T-cell (primary cell): Measurements from ENCODE around the gene RAB23. TPM values are rescaled to one million over a fixed set of nuclear protein-coding genes. Genes with fewer than 3 reads are reported as not detected.

Experiments used
- ATAC-seq, 4 experiments: fragments of 200-7000 bp in 3 of 4; fragments of 150-1000 bp in 1 of 4; cut with Tn5 transposase; replicated peaks in 1 of 4; 1 replicate in 3 of 4; 2 replicates in 1 of 4; pipeline ENCODE4 v1.10.0; 2021; ENCODE audit warnings: moderate library complexity in 3 of 4, mild to moderate bottlenecking in 2 of 4, moderate number of reproducible peaks in 1 of 4
- CTCF ChIA-PET, 2 donors: fragments of 300-600 bp; sonication (Branson Sonifier 250); formaldehyde crosslinking; loops; one replicate each; lab custom pipeline; 2022; ENCODE audit warnings: antibody characterized with exemption in 2 of 2; lab: Charles Lee
- POLR2A ChIA-PET, 2 donors: fragments of 300-600 bp; sonication (Branson Sonifier 250); formaldehyde crosslinking; loops; one replicate each; lab custom pipeline; 2022; ENCODE audit warnings: antibody characterized with exemption in 2 of 2; lab: Charles Lee
- DNase-seq, 35 experiments: peaks; one replicate each; pipeline versions ENCODE4 v3.0.0 to v3.0.0-alpha.2; 2013 to 2023
- H3K27ac ChIP-seq: one replicate; pipeline ENCODE4 v1.5.1; 2013; ENCODE audit warnings: low read length
- H3K27me3 ChIP-seq, 2 experiments: replicated peaks in 1 of 2; 1 replicate in 1 of 2; 2 replicates in 1 of 2; pipeline versions ENCODE4 v1.6.1 to v1.7.0; 2013; ENCODE audit warnings: low read length in 1 of 2, mixed read lengths in 1 of 2; ENCODE audit not compliant: control insufficient read depth in 2 of 2, insufficient read depth in 2 of 2; ENCODE audit errors: extremely low read depth in 1 of 2
- H3K36me3 ChIP-seq, 2 donors: 1 replicate in 1 of 2; 2 replicates in 1 of 2; pipeline versions ENCODE4 v1.6.1 to v1.7.0; 2013; ENCODE audit warnings: low read length in 1 of 2; ENCODE audit not compliant: control insufficient read depth in 2 of 2, insufficient read depth in 1 of 2; ENCODE audit errors: extremely low read depth in 1 of 2
- H3K4me1 ChIP-seq, 2 experiments: 1 replicate in 1 of 2; 2 replicates in 1 of 2; pipeline versions ENCODE4 v1.6.1 to v1.7.0; 2013; ENCODE audit warnings: low read length in 2 of 2, mixed read lengths in 1 of 2; ENCODE audit not compliant: insufficient read depth in 2 of 2, control insufficient read depth in 1 of 2; ENCODE audit errors: extremely low read depth in 1 of 2
- H3K4me3 ChIP-seq, 2 donors: 1 replicate in 1 of 2; 2 replicates in 1 of 2; pipeline versions ENCODE4 v1.5.1 to v1.7.0; 2013; ENCODE audit warnings: mild to moderate bottlenecking in 2 of 2, low read length in 1 of 2, moderate library complexity in 1 of 2; ENCODE audit not compliant: control insufficient read depth in 1 of 2; ENCODE audit errors: extremely low read depth in 1 of 2
- H3K9me3 ChIP-seq: 2 replicates; pipeline ENCODE4 v1.7.0; 2013
- H3K27ac Mint-ChIP-seq, 2 donors: one replicate each; pipeline ENCODE4 v1.8.0; 2020 to 2021; ENCODE audit warnings: mild to moderate bottlenecking in 2 of 2, mixed read lengths in 2 of 2
- H3K27me3 Mint-ChIP-seq, 2 donors: one replicate each; pipeline ENCODE4 v1.8.0; 2021 to 2022; ENCODE audit warnings: mixed read lengths in 2 of 2
- H3K36me3 Mint-ChIP-seq: one replicate; pipeline ENCODE4 v1.8.0; 2021; ENCODE audit warnings: mixed read lengths
- H3K4me1 Mint-ChIP-seq, 3 donors: one replicate each; pipeline ENCODE4 v1.8.0; 2020 to 2022; ENCODE audit warnings: mixed read lengths in 3 of 3, mild to moderate bottlenecking in 1 of 3
- H3K4me3 Mint-ChIP-seq, 3 donors: one replicate each; pipeline ENCODE4 v1.8.0; 2020 to 2022; ENCODE audit warnings: mild to moderate bottlenecking in 3 of 3, mixed read lengths in 3 of 3, moderate library complexity in 3 of 3
- H3K9me3 Mint-ChIP-seq, 3 donors: one replicate each; pipeline ENCODE4 v1.8.0; 2020 to 2022; ENCODE audit warnings: mixed read lengths in 3 of 3
- WGBS: methylation state at CpG from one replicate; pipeline ENCODE4 v1.1.5; 2013; ENCODE audit warnings: missing lambda C conversion rate; ENCODE audit not compliant: insufficient coverage; 5-methylcytosine and 5-hydroxymethylcytosine counted together
- total RNA-seq, 35 experiments: library from RNA in 6 of 35; stranded (reverse) in 6 of 35; fragments of 120-200 nt in 1 of 35; gene quantifications; one replicate each; pipeline versions ENCODE4 v1.2.1 to v1.2.4 and lab custom pipeline; 2013 to 2026

The RAB23 gene
- total RNA-seq, 5 donors from 2014 or later (not counting 1 experiment from before 2014, with no cell fraction given): 0.23 to 1.6 (median 0.82) TPM

DNA sequence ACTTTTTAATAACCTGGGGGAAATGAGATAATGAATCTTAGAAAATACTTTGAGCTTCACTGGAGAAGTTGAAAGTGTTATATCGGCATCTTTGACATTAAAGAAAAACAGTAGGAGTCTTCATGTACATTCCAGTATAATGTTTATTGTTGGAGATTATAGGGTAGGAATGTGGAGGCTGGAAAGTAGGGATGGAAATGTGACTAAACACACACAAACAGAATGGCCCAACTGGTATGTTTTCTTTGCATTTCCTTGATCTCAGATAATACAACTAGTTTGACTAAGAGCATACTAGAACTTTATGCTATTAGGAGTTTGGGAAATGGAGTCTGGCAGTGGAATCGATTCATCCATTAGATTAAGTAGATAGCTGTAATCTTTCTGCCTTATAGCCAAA, 60.1 kb downstream of the RAB23 start:
- H3K36me3 Mint-ChIP-seq: peaks cover 64% of the 10 kb centered on the region

DNA sequence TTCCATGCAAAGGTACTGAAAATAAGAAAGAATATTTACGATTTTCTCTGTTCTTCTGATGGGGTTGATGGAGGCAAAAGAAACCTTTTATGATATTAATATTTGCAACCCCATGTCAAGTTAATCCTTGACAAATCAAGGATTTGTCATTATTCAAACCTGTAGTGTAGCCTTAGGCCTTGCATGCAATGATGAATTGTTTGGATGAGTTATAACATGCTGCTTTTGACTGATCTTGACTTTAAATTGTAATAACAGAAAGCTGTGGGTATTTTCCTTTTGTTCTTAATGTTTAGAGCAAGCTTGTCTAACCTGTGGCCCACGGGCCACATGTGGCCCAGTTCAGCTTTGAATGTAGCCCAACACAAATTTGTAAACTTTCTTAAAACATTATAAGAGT, 63.0 kb downstream of the RAB23 start:
- Mint-ChIP-seq H3K4me1 (no peaks in the 10 kb centered on the region), H3K9me3 (no peaks in the 10 kb centered on the region), H3K36me3 (peaks cover 56% of the 10 kb centered on the region), H3K4me3 (no peak overlapping the region), H3K27ac (no peak overlapping the region), H3K27me3 (no peaks in the 10 kb centered on the region)
- Histone ChIP-seq H3K27me3 (no peaks in the 10 kb centered on the region), H3K4me3 (no peak overlapping the region), H3K27ac (no peak overlapping the region), H3K9me3 (no peaks in the 10 kb centered on the region), H3K36me3 (peaks cover 7 to 17% of the 10 kb centered on the region in 2 donors), H3K4me1 (no peaks in the 10 kb centered on the region)
- no peak for DNase-seq
- ChIA-PET POLR2A (no interaction called here), CTCF (interaction anchor here in 1 of 2 donors (0.6 kb wide), 1 partner anchor 128 kb away, joined by 5 read pairs; no protein-coding TSS in a partner anchor)
- ATAC-seq: no peak
- WGBS: no CpG with 5 or more reads among the region's 2 CpGs

More for the DNA sequence above, 60.1 kb downstream of the RAB23 start:
- no peaks in the 10 kb centered on the region for H3K9me3 ChIP-seq
- no peaks in the 10 kb centered on the region for H3K27me3 ChIP-seq
- no peak for ATAC-seq
- no peak overlapping the region for H3K27ac ChIP-seq
- no peaks in the 10 kb centered on the region for H3K27me3 Mint-ChIP-seq
- POLR2A ChIA-PET: no interaction called here
- no peak overlapping the region for H3K4me3 ChIP-seq
- no peaks in the 10 kb centered on the region for H3K4me1 ChIP-seq
- H3K4me1 Mint-ChIP-seq: no peaks in the 10 kb centered on the region
- peaks cover 7 to 10% of the 10 kb centered on the region in 2 donors for H3K36me3 ChIP-seq
- no peak overlapping the region for H3K4me3 Mint-ChIP-seq
- no peak overlapping the region for H3K27ac Mint-ChIP-seq
- DNase-seq: no peak
- H3K9me3 Mint-ChIP-seq: peaks cover 0 to 11% (median 8%) of the 10 kb centered on the region in 3 donors
- CTCF ChIA-PET: interaction anchor here in 1 of 2 donors (1.4 to 1.5 kb wide), 2 partner anchors 8 to 10 kb away, joined by 3 to 7 read pairs; partner anchors contain the start of gene BAG2
- WGBS: 100% methylated on average over 1 of the region's 2 CpGs

DNA sequence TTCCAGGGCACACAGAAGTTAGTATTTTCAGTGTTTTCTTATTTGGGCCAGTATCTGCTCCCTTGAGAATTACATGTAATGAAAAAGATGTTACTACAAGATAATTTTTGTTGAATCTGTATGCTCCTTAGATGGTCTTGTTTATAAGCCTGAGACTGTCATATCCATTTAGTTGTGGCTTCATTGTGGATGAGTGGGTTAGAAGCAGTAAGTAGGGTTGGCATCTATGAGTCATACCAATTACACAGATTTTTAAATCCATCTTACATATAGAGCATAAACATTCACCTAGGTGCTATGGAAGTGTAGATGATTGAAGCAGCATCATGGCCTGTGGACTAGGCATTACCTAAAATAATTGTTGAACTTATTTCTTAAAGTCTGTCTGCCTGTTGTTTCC, 63.4 kb downstream of the RAB23 start:
- Histone ChIP-seq H3K4me3 (no peak overlapping the region), H3K36me3 (peaks cover 7 to 20% of the 10 kb centered on the region in 2 donors), H3K4me1 (no peaks in the 10 kb centered on the region), H3K9me3 (no peaks in the 10 kb centered on the region), H3K27ac (no peak overlapping the region), H3K27me3 (no peaks in the 10 kb centered on the region)
- Mint-ChIP-seq H3K9me3 (no peaks in the 10 kb centered on the region), H3K4me1 (no peaks in the 10 kb centered on the region), H3K27ac (no peak overlapping the region), H3K27me3 (no peaks in the 10 kb centered on the region), H3K4me3 (no peak overlapping the region), H3K36me3 (peaks cover 55% of the 10 kb centered on the region)
- ATAC-seq (no peak), DNase-seq (no peak)
- ChIA-PET POLR2A (no interaction called here), CTCF (interaction anchor here in 1 of 2 donors (0.6 to 0.7 kb wide), 2 partner anchors 25 to 128 kb away, joined by 3 to 5 read pairs; no protein-coding TSS in a partner anchor)

DNA sequence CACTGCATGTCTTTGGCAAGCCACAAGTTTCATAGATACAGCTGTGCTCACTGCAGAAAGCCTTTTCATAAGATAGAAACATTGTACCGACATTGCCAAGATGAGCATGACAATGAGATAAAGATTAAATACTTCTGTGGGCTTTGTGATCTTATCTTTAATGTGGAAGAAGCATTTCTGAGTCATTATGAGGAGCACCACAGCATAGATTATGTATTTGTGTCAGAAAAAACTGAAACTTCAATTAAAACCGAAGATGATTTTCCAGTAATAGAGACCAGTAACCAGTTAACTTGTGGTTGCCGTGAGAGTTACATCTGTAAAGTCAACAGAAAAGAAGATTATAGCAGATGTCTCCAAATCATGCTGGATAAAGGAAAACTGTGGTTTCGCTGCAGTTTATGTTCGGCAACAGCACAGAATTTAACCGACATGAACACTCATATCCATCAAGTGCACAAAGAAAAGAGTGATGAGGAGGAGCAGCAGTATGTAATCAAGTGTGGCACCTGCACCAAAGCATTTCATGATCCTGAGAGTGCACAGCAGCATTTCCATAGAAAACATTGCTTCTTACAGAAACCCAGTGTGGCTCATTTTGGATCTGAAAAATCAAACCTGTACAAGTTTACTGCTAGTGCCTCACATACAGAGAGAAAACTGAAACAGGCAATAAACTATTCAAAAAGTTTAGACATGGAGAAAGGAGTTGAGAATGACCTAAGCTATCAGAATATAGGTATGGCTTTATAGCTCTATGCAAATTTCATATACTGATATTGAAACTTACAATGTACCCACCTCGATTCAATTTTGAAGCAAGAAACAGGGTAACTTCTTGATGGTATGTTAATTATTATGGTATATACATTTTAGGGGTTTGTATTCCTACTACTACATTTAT, 73.9 kb downstream of the RAB23 start:
- no peaks in the 10 kb centered on the region for H3K27me3 Mint-ChIP-seq

DNA sequence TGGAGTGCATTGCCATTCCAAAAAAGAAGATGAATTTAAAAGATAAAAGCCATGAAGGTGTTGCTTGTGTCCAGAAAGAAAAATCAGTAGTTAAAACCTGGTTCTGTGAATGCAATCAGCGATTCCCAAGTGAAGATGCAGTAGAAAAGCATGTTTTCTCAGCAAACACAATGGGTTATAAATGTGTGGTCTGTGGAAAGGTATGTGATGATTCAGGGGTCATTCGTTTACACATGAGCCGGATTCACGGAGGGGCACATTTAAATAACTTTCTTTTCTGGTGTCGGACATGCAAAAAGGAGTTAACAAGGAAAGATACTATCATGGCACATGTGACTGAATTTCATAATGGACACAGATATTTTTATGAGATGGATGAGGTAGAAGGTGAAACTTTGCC, 74.7 kb downstream of the RAB23 start:
- peaks cover 0 to 34% of the 10 kb centered on the region in 2 donors for H3K36me3 ChIP-seq
- H3K9me3 ChIP-seq: no peaks in the 10 kb centered on the region
- H3K4me3 ChIP-seq: no peak overlapping the region
- H3K4me1 ChIP-seq: no peaks in the 10 kb centered on the region
- Mint-ChIP-seq H3K36me3 (peaks cover 76% of the 10 kb centered on the region), H3K4me1 (peaks cover 15 to 24% (median 18%) of the 10 kb centered on the region in 3 donors), H3K4me3 (no peak overlapping the region), H3K27me3 (no peaks in the 10 kb centered on the region), H3K27ac (no peak overlapping the region), H3K9me3 (peaks cover 0 to under 1% (median 0%) of the 10 kb centered on the region in 3 donors)
- H3K27me3 ChIP-seq: no peaks in the 10 kb centered on the region
- CTCF ChIA-PET: interaction anchor here in 1 of 2 donors (0.6 kb wide), 1 partner anchor 34 kb away, joined by 4 read pairs; no protein-coding TSS in a partner anchor
- 94% methylated on average over 2 of the region's 5 CpGs for WGBS
- DNase-seq: no peak
- ATAC-seq: no peak
- POLR2A ChIA-PET: no interaction called here
- no peak overlapping the region for H3K27ac ChIP-seq

More for the DNA sequence above, 73.9 kb downstream of the RAB23 start:
- H3K27ac ChIP-seq: no peak overlapping the region
- peaks cover 15 to 24% (median 18%) of the 10 kb centered on the region in 3 donors for H3K4me1 Mint-ChIP-seq
- H3K27ac Mint-ChIP-seq: peak overlapping the region in 1 of 2 donors; percentile 85
- ATAC-seq (peak in 2 of 4 experiments; percentile 27 to 37), DNase-seq (no peak)
- no peaks in the 10 kb centered on the region for H3K27me3 ChIP-seq
- peaks cover 0 to 39% of the 10 kb centered on the region in 2 donors for H3K36me3 ChIP-seq
- H3K4me3 Mint-ChIP-seq: peak overlapping the region in 2 of 3 donors; percentile 5 to 15
- H3K36me3 Mint-ChIP-seq: peaks cover 71% of the 10 kb centered on the region
- H3K4me3 ChIP-seq: no peak overlapping the region
- H3K9me3 ChIP-seq: no peaks in the 10 kb centered on the region
- ChIA-PET CTCF (no interaction called here), POLR2A (no interaction called here)
- WGBS: 37% methylated on average over 2 of the region's 7 CpGs
- H3K9me3 Mint-ChIP-seq: no peaks in the 10 kb centered on the region
- H3K4me1 ChIP-seq: no peaks in the 10 kb centered on the region

DNA sequence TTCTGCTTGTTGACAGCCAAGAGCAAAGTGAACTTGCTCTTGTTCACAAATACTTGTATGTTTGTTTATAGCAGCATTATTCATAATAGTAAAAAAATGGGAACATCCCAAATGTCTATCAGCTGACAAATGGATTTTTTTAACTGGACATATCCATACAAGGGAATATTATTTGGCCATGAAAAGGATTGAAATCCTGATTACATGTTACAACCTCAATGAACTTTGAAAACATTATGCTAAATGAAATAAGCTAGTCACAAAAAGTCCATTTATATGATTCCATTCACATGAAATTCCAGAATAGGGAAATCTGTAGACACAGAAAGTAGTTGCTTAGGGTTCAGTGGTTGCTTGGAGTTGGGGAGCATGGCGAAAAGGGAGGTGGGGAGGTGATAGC, 78.4 kb downstream of the RAB23 start:
- Mint-ChIP-seq H3K4me3 (no peak overlapping the region), H3K27me3 (no peaks in the 10 kb centered on the region), H3K4me1 (peaks cover 15 to 24% (median 18%) of the 10 kb centered on the region in 3 donors), H3K9me3 (peaks cover 0 to 7% (median 0%) of the 10 kb centered on the region in 3 donors), H3K36me3 (peaks cover 73% of the 10 kb centered on the region), H3K27ac (no peak overlapping the region)
- DNase-seq: no peak
- no peak overlapping the region for H3K27ac ChIP-seq
- H3K36me3 ChIP-seq: peaks cover 0 to 36% of the 10 kb centered on the region in 2 donors
- H3K27me3 ChIP-seq: no peaks in the 10 kb centered on the region
- CTCF ChIA-PET: interaction anchor here in 1 of 2 donors (0.6 kb wide), 1 partner anchor 378 kb away, joined by 4 read pairs; no protein-coding TSS in a partner anchor
- ATAC-seq: no peak
- H3K9me3 ChIP-seq: no peaks in the 10 kb centered on the region
- no peak overlapping the region for H3K4me3 ChIP-seq
- no CpG with 5 or more reads among the region's 1 CpG for WGBS
- no peaks in the 10 kb centered on the region for H3K4me1 ChIP-seq
- POLR2A ChIA-PET: interaction anchor here in 1 of 2 donors (0.6 to 0.7 kb wide), 2 partner anchors 48 to 81 kb away, joined by 4 to 15 read pairs; no protein-coding TSS in a partner anchor
